NCI-H2107 treated with DMSO at 0.1 percent for 48 hours (cell line): Measurements from ENCODE around the gene HARBI1.

Experiments
- DNase-seq: peaks from one replicate; lab custom pipeline; 2025; ENCODE audit not compliant: unreplicated experiment; lab: John Stamatoyannopoulos, UW

Gene HARBI1

DNA sequence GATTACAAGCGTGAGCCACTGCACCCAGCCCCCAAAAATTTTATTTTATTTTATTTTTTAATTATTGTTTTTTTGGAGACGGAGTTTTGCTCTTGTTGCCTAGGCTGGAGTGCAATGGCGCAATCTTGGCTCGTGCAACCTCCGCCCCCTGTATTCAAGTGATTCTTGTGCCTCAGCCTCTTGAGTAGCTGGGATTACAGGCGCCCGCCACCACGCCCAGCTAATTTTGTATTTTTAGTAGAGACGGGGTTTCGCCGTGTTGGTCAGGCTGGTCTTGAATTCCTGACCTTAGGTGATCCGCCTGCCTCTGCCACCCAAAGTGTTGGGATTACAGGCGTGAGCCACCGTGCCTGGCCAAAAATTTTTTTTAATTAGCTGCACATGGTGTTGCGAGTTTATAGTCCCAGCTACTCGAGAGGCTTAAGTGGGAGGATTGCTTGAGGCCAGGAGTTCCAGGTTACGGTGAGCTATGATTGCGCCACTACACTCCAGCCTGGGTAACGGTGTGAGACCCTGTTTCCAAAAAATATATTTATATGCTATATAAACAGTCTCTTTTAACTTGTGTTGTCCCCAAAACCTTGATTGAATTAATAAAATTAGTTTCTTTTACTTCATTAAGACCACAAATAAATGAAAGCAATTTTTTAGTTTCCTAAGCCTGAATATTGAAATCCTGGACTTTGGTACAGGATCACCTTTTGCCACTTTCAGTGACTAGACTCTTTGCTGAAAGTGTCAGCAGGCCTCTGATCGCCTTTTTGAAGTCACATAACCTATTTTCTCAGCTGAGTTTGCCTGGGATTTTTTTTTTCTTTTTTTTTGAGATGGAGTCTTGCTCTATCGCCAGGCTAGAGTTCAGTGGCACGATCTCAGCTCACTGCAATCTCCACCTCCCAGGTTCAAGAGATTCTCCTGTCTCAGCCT, 16.5 kb upstream of the HARBI1 start:
- no peak for DNase-seq

DNA sequence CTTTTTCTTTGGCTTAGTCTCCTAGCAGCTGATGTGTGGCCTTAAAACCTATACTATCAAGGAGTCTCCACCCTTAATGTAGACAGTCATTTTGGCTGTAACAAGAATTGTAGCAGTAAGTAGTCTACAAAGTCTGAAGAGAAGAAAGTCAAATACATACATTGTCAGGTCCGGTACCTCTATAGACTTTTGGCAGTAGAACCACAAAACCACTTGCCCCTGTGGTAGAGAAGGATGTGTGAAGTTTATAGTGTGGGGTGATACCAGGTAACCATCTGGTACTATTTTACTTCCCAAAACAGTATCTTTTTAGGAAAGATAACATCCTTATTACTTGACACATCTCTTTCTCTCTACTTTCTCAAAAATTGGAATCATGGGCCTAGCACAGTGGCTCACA, 15.5 kb upstream of the HARBI1 start:
- DNase-seq: no peak

GRCh38 chr11:46631676-46632075, 14.6 kb upstream of the HARBI1 start:
- no peak for DNase-seq

- DNase-seq: no peak
Observed at GRCh38 chr11:46630237-46630636, 13.2 kb upstream of the HARBI1 start.

DNA sequence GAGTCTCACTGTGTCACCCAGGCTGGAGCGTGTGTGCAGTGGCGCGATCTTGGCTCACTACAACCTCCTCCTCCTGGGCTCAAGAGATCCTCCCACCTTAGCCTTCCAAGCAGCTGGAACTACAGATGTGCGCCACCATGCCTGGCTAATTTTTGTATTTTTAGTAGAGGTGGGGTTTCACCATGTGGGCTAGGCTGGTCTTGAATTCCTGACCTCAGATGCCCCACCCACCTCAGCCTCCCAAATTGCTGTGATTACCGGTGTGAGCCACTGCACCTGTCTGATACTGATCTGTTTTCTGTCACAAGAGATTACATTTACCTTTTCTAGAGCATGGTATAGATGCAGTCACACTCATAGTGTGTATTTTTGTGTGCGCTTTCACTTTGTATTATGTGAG, 11.9 kb upstream of the HARBI1 start:
- no peak for DNase-seq

- no peak for DNase-seq
Observed at GRCh38 chr11:46625406-46625805, 8.4 kb upstream of the HARBI1 start.

GRCh38 chr11:46618837-46619236, 1.8 kb upstream of the HARBI1 start:
- no peak for DNase-seq

DNA sequence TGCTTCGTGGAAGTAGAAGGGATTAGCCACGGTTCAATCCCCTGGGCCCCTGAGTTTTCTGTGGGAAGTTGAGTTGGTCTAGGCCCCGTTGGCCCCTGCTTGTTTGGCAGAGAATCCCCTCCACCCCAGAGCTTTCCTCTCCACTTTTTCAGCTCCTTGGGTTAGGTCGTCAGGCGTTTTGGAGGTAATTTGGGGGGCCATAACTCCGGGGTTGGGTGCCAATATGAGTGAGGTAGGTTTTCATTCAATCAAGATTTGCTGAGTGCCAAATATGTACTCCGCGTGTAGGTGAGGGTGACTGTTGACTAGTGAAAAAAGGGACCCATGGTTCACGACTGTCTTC, 916 bp upstream of the HARBI1 start:
- DNase-seq: no peak

DNA sequence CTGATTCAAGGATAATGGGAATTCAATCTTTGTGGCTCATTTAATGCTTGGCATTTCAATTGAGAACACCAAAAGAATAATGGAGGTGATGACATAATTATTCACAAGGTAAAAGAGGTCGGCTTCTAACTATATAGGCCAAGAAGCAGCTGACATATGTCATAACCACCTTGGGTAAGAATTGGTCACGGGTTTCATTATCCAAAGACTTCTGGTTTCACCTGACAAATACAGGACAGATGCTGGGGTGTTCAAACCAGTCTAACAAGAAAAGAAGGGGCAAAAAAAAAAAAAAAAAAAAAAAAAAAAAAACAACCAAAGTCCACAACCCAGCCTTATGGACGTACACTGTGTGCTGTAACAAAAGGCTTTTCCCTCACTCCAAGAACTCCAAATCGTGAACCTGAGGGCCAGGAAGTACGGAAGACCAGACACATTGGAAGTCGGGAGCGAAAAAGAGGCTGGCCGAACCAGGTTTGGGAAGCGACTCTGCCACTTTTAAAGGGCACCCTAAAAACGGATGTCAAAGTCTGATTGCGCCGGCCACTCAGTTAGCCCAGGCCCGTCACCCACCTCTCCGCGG, 385 bp downstream of the HARBI1 start:
- peak; percentile 56 for DNase-seq

GRCh38 chr11:46615756-46616155, 1.3 kb downstream of the HARBI1 start:
- DNase-seq: no peak

DNA sequence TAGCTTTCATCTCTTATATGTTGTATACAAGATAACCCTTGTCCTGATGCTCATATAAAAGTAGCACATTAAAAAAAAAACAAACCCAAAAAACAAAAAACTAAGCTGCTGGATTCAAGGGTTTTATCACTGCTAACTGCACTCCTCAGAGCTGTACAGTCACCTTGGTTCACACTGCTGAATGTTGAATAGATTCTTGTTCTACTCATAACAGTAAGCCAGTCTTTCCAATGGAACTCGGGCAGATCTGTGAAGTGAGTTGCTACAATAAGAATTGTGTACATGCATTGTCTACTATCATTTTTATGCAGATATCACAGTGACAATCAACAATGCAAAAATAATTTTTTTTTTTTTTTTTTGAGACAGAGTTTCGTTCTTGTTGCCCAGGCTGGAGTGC, 4.7 kb downstream of the HARBI1 start:
- no peak for DNase-seq

DNA sequence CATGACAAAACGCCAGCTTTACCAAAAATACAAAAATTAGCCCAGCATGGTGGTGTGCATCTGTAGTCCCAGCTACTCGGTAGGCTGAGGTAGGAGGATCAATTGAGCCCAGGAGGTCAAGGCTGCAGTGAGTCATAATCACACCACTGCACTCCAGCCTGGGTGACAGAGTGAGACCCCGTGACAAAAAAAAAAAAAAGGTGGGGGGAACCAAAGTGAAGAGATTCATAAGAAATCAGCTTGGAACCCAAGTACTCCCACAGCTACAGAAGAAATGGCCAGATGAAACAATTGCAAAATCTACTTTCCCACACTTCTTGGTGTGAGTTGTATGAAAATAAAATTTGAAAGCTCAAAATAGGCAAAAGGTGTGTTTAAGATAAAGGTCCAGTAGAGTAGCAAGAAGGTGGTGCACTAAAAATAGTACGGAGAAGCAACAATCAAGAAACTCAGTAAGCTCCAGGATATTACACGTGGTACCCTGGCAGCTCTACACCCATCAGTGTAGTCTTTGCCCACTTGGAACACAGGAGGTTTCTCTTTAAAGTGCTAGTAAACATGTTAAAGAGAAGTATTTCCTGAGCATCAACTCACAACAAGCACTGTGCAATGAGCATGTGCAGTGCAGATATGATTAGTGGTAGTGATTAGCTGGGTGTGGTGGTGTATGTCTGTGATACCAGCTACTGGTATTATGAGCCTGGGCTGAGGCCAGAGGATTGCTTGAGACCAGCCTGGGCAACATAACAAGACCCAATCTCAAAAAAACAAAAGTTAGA, 5.3 kb downstream of the HARBI1 start:
- no peak for DNase-seq

GRCh38 chr11:46609386-46609785, 7.6 kb downstream of the HARBI1 start:
- no peak for DNase-seq

DNA sequence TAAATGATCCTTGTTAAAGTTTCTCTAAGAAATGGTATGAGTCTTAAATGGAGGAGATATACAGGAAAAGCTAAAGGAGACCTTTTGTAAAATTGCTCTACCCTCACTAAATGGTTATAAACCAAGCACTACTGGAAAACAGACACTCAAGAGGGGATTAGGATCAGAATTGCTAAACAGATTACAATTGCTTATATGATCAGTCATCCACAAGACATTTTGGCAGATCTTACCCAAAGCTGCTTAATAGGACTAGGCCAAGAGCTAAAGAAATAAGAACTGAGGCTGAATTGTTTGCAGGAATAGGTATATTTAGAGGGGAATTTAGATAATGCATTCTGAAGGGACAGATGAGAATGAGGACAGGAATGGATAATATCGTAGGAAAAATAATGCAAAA, 9.5 kb downstream of the HARBI1 start:
- no peak for DNase-seq

GRCh38 chr11:46604796-46605195, 12.2 kb downstream of the HARBI1 start:
- no peak for DNase-seq

DNA sequence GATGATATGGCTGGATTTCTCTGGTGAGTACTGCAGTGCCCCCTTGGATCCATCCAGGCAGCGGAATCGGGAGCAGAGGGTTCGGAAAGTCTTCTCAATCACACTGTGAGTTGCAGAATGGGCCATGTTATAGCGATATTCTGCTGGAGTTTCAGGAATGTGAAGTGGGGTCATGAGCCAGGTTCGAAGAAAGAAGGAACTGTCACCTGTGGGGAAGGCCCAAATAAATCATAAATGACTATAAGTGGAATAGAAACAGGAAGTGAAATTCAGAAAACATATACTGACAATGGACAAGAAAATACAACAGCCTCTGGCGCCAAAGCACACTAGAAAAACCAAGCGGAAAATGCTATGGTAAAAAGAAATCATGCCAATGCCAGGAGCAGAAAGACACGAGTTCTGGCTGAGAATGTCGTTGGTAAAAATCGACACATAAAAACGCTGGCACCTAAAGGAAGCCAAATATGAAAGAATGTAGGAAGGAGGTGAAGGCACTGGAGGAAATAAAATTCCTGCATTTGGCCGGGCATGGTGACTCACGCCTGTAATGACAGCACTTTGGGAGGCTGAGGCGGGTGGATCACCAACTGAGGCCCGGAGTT, 13.2 kb downstream of the HARBI1 start:
- DNase-seq: no peak

- no peak for DNase-seq
Observed at GRCh38 chr11:46601129-46601528, 15.9 kb downstream of the HARBI1 start.

- no peak for DNase-seq
Observed at GRCh38 chr11:46600194-46600960, 16.6 kb downstream of the HARBI1 start.

DNA sequence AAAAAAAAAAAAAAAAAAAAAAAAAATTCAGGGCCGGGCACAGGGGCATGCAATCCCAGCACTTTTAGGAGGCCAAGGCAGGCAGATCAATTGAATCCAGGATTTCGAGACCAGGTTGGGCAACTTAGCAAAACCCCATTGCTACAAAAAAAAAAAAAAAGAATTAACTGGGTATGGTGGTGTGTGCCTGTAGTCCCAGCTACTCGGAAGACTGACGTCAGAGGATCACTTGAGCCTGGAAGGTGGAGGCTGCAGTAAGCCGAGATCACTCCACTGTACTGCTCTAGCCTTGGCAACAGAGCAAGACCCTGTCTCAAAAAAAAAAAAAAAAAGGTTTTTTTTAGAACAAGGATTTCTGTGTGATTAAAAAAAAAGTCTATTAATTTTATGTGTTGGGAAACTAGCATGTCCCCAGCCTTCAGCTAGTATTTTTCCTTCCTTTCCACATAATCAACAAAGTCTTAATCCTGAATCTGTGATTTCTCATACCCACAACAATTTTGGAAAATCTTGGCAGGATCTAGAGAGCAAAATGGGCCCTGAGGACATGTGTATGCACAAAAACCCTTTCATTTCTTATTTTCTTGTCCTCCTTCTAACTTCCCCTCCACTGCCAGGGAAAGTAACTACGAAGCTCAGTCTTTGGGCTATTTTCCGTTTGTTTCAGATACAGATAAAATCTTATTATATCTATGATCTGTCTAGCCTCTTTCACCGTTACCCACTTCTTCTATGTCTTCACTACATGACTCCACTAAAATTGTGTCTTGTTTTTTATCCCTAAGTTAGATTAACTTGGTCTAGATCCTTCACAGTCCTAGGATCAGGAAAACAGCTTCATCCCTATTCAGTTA, 17.5 kb downstream of the HARBI1 start:
- no peak for DNase-seq
